Activated effector memory CD4-positive, alpha-beta T cell treated with Interleukin-2 at 50 U/mL for 16 hours (primary cell): ENCODE results near the gene CATSPERE.
A peak's percentile ranks its signal among the peaks of the same experiment; 100 is the strongest.

Experiments used
- DNase-seq: peaks from one replicate; pipeline ENCODE4 v3.0.0-alpha.2; 2020

CATSPERE gene

GRCh38 chr1:244461245-244462071 lies at the start of gene CATSPERE:
Gene CATSPERE, plus strand, starts transcription at chr1:244461273. Its CDS starts 157 bp downstream, at chr1:244461430.
- peak; percentile 73 for DNase-seq

- DNase-seq, result no peak
Measured at GRCh38 chr1:244412176-244412575, 48.9 kb upstream of the CATSPERE start.

DNA sequence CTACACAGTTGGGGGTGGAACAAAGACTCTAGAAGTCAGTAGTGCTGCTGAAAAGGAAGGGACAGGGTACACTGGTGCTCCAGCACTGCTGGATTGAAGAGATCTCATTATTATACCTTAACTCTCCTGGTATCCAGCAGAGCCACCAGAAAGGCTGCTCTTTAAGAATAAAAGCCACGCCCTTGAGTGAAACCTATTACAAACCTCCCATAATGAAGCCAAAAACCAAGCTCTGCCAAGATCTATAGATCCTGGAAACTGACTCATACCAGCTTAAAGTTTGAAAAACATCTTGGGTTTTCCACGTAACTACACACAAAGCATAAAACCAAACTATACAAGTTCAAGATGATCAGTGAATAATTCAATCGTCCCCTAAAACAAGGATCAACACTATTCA lies 47.3 kb upstream of the CATSPERE start:
- DNase-seq, result no peak

- no peak for DNase-seq
Measured at GRCh38 chr1:244414543-244414942, 46.5 kb upstream of the CATSPERE start.

DNA sequence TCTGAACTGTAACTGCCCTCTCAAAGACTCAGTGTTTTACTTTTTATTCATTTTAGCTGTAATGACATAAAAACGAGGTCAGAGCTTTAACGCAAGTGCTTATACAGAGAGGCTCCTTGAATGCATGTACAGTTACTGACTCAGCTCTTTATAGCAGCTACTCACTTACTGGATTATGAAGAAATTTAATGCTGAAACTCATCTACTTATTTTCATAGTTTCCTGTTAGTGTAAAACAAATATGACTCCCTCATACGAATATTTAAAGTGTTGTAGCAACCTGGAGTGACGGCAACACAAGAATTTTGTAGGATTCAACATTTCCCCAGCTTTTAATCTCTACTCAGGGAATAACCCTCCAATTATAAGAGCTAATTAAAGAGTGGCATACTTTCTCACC lies 42.0 kb upstream of the CATSPERE start:
- no peak for DNase-seq

GRCh38 chr1:244422174-244422573 lies 38.9 kb upstream of the CATSPERE start:
- DNase-seq, result no peak

- DNase-seq, result no peak
Measured at GRCh38 chr1:244424649-244425334, 36.3 kb upstream of the CATSPERE start.

DNA sequence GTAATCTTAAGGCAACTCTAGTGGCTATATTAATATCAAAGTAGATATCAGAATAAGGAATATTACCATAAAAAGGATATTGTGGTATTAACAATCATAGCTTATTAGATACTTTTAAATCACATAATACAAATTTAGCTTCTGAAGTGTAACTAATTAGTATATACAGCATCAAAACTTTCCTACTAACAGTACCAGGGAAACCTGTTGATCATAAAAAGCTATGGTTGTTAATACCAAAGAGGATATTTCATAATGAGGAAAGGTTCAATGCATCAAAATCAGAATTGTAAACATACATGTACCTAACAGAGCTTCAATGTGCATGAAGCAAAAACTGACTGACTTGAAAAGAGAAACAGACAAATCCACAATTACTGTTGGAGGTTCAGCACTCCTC lies 33.4 kb upstream of the CATSPERE start:
- no peak for DNase-seq

DNA sequence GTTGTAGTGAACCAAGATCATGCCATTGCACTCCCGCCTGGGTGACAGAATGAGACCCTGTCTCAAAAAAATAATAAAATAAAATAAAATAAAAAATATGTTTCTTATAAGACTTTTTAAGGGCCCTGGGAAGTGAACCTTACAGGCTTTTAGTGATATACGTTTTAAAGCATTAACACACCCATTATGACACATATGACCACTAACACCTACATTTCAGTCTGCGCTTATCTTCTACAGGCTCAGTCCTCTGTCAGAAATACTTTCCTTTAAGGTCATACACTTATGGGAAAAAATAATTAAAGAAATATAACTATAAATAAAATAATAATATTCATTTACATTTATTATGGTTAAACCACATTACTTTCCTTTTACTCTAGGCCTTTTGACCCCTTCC lies 31.3 kb upstream of the CATSPERE start:
- no peak for DNase-seq

- no peak for DNase-seq
Measured at GRCh38 chr1:244431166-244431565, 29.9 kb upstream of the CATSPERE start.

- no peak for DNase-seq
Measured at GRCh38 chr1:244435562-244436205, 25.4 kb upstream of the CATSPERE start.

- no peak for DNase-seq
Measured at GRCh38 chr1:244436336-244437085, 24.6 kb upstream of the CATSPERE start.

DNA sequence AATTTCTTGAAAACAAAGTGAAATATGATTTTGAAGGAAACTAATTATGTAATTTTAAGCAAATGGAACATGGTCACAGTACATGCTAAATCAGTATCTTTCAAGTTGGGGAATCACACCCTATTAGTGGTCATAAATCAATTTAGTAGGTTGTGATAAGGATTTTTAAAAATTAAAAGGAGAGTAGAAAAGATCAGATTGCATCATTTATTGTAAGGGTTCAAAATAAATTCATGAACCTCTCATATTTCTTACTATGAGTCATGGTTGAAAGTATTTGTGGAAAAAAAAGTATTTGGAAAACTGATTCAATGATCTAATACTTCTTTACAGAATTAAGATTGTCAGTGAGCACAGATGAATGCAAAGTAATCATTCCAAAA lies 24.0 kb upstream of the CATSPERE start:
- no peak for DNase-seq

DNA sequence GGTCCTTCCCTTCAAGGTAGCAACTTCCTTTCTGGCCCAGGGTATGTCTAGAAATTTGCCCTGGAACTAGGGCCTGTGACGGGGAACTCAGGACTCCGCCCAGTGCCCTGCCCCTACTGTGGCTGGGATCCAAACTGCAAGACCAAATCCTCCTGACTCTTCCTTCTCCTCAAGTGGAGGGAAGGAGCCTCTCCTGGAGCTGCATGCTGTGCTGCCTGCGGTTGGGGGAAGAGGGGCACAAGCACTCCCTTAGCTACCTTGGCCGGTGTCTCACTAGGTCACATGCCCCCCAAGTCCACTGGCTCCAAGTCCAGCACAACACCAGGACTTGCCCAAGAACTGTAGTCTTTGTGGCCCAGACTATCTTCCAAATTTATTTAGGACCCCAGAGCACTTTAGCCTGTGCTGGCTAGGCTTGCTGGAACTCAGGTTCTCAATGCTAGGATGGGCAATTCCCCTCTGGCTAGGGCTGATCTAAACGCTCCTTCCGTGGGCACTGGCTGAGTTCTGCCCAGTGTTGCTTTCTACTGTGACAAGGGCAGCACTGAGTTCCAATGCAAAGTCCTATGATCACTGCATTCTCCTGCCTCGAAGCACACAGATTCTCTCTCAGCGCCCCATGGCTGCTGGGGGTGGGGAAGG lies 21.6 kb upstream of the CATSPERE start:
- no peak for DNase-seq

DNA sequence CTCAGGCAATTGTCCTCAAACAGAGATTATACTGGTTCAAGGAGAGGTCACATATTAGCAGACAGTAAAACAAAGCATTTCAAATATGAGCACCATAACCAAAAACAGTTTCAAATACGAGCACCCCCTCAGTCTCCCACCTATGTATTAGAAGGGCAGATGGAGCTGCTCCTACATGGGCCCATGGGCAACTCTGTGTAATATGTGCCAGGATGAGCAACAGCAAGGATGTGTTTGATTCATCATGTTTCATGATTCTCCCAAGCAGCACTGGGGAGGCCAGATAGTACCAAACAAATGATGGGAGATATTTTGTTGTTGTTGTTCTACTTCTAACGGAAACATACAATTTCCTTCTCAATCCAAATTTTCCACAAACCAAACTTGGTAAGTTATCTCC lies 18.2 kb upstream of the CATSPERE start:
- no peak for DNase-seq

GRCh38 chr1:244444854-244445253 lies 16.2 kb upstream of the CATSPERE start:
- DNase-seq, result no peak

- DNase-seq, result no peak
Measured at GRCh38 chr1:244445320-244446181, 15.5 kb upstream of the CATSPERE start.

GRCh38 chr1:244447024-244447423 lies 14.0 kb upstream of the CATSPERE start:
- no peak for DNase-seq

DNA sequence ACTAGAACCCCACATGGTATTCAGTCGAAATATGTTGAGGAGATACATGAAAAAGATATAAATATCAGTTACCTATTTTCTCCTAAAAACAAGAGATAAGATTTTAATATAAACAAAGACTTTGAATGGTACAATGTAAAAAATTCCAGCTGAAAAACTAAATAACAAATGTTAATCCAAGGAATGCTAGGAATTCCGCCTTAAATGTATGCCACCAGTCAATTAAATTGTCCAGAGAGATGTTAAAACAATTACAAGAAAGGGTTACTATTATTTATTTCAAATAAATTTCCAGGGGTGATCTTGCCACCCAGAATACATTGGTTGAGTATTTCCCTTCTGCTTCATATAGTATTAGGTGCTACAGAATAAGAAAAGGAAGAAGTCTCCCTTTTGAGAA lies 13.5 kb upstream of the CATSPERE start:
- no peak for DNase-seq

DNA sequence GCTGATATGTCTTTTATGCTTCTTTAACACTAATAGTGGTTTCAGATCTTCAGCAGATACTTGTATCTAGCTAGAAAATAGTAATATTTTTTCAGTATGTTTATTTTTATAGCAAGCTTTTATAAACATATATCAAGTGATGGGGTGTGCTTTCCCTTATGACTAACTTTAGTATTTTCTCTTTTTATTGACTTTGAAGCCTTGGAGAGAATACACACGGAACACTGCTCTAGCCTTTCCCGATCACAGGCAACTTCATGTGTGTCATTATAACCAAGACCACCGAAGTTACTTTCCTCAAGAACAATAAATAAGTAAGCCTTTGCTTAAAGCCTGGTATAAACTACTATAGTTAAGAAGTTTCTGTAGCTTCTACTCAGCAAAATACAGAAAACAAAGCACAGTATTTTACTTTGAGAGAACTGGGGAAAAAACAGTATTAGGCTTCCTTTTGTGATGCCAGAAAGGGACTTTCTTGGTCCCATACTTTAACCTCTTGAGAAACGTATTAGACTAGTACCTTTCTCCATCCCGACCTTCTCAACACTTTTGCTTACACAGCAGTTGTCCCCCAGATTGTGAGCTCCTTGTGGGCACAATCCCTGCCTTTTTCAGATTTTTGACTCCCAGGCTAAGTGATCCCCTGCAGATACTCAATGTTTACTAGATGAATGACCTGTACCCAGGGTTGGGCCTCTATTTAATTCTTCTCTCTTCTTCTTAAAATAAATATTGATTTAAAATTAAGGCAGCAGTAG lies 12.6 kb upstream of the CATSPERE start:
- no peak for DNase-seq
